Endothelial cell (in vitro differentiated cells): ENCODE data around the gene RALGPS1. TPM values are rescaled to one million over a fixed set of nuclear protein-coding genes. Genes with fewer than 3 reads are reported as not detected.

ENCODE experiments used
- DNase-seq: peaks from one replicate; pipeline ENCODE4 v3.0.0; 2021; ENCODE audit warnings: low spot score
- H3K27ac Mint-ChIP-seq: one replicate; pipeline ENCODE4 v1.8.0; 2021; ENCODE audit warnings: mixed read lengths, inconsistent platforms; ENCODE audit not compliant: unreplicated experiment
- H3K27me3 Mint-ChIP-seq: one replicate; pipeline ENCODE4 v1.8.0; 2021; ENCODE audit warnings: mild to moderate bottlenecking, moderate library complexity, mixed read lengths, inconsistent platforms; ENCODE audit not compliant: unreplicated experiment
- H3K36me3 Mint-ChIP-seq: one replicate; pipeline ENCODE4 v1.8.0; 2021; ENCODE audit warnings: mild to moderate bottlenecking, low read depth, mixed read lengths, inconsistent platforms; ENCODE audit not compliant: unreplicated experiment
- H3K4me1 Mint-ChIP-seq: one replicate; pipeline ENCODE4 v1.8.0; 2021; ENCODE audit warnings: mild to moderate bottlenecking, mixed read lengths, inconsistent platforms; ENCODE audit not compliant: unreplicated experiment
- H3K4me3 Mint-ChIP-seq: one replicate; pipeline ENCODE4 v1.8.0; 2021; ENCODE audit warnings: mild to moderate bottlenecking, mixed read lengths, inconsistent platforms; ENCODE audit not compliant: unreplicated experiment
- H3K9me3 Mint-ChIP-seq: one replicate; pipeline ENCODE4 v1.8.0; 2021; ENCODE audit warnings: mixed read lengths, inconsistent platforms; ENCODE audit not compliant: unreplicated experiment
- long read RNA-seq: library from polyadenylated mRNA; unstranded; transcript quantifications from one replicate; pipeline ENCODE4 v2.0.0, GENCODE V29; 2020; ENCODE audit not compliant: unreplicated experiment
- total RNA-seq: library from RNA; stranded (reverse); fragmentation: NEBNext Ultra II Directional; extraction: Animal tissue kit (Norgen Biotek cat#: 25700); gene quantifications from one replicate; pipeline ENCODE4 v1.2.1, GENCODE V29; 2021; ENCODE audit not compliant: unreplicated experiment
- TF ChIP-seq, protein P1 (sequence below): fragments of 200-600 bp; sonication (generic); IDR thresholded peaks from one replicate; pipeline ENCODE4 v1.5.0; 2021; ENCODE audit warnings: antibody characterized with exemption; ENCODE audit not compliant: unreplicated experiment

RALGPS1 gene, protein sequence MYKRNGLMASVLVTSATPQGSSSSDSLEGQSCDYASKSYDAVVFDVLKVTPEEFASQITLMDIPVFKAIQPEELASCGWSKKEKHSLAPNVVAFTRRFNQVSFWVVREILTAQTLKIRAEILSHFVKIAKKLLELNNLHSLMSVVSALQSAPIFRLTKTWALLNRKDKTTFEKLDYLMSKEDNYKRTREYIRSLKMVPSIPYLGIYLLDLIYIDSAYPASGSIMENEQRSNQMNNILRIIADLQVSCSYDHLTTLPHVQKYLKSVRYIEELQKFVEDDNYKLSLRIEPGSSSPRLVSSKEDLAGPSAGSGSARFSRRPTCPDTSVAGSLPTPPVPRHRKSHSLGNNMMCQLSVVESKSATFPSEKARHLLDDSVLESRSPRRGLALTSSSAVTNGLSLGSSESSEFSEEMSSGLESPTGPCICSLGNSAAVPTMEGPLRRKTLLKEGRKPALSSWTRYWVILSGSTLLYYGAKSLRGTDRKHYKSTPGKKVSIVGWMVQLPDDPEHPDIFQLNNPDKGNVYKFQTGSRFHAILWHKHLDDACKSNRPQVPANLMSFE
- 6.4 TPM for total RNA-seq
- long read RNA-seq, partial matches to known transcripts: 0 of 1 reads
- long read RNA-seq, other reads (novel, unspliced or antisense): 1 of 1 reads

DNA sequence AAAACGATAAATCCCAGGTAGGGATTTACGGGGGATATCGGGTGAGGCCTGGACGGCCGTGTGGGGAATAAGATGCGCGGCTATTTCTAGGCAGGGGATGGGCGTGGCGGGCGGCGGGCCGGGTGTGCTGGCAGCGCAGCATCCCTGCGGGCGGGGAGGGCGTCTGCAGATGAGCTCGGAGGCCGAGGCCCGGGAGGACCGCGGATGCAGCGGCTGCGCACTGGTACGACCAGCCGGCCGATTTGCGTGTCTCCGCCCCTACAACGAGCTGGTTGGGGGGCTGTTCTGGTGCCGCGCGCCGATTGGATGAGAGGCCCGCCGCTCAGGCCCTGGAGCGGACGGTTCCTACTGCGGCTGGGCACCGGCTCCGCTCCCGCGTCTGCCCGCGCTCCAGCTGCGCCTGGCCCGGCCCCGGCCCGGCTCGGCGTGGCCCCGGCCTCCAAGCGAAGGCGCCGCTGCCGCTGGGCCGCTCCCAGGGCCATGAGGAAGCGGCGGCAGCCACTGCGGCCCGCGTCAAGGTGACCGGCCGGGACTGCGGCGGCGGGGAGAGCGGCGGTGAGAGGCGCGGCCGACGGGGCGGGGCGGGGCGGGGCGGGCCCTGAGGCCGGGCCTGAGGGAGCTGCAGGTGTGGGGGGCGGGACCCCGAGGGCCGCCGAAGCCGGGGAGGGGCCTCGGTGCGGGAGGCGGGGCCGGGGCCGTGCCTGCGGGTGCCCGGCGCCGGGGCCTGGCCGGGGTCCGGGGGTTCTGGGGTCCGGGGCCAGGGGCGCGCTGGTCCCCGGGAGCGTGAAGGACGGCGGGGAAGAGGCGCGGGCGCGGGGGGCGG lies at the start of gene RALGPS1:
Gene RALGPS1 (plus strand): TSS at position 325 of the 823 bp plus-strand sequence. CDS start 47,508 bp downstream, outside the sequence.
- peak; percentile 94 for DNase-seq
- no peaks in the 10 kb centered on the region for H3K9me3 Mint-ChIP-seq
- peak within 1 kb of the TSS; percentile 90 for H3K4me3 Mint-ChIP-seq
- no peaks in the 10 kb centered on the region for H3K36me3 Mint-ChIP-seq
- peaks cover 8% of the 10 kb centered on the region for H3K27me3 Mint-ChIP-seq
- H3K27ac Mint-ChIP-seq: no peak within 1 kb of the TSS
- TF ChIP-seq, protein P1, sequence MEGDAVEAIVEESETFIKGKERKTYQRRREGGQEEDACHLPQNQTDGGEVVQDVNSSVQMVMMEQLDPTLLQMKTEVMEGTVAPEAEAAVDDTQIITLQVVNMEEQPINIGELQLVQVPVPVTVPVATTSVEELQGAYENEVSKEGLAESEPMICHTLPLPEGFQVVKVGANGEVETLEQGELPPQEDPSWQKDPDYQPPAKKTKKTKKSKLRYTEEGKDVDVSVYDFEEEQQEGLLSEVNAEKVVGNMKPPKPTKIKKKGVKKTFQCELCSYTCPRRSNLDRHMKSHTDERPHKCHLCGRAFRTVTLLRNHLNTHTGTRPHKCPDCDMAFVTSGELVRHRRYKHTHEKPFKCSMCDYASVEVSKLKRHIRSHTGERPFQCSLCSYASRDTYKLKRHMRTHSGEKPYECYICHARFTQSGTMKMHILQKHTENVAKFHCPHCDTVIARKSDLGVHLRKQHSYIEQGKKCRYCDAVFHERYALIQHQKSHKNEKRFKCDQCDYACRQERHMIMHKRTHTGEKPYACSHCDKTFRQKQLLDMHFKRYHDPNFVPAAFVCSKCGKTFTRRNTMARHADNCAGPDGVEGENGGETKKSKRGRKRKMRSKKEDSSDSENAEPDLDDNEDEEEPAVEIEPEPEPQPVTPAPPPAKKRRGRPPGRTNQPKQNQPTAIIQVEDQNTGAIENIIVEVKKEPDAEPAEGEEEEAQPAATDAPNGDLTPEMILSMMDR: no peak
- H3K4me1 Mint-ChIP-seq: peaks cover 7% of the 10 kb centered on the region

DNA sequence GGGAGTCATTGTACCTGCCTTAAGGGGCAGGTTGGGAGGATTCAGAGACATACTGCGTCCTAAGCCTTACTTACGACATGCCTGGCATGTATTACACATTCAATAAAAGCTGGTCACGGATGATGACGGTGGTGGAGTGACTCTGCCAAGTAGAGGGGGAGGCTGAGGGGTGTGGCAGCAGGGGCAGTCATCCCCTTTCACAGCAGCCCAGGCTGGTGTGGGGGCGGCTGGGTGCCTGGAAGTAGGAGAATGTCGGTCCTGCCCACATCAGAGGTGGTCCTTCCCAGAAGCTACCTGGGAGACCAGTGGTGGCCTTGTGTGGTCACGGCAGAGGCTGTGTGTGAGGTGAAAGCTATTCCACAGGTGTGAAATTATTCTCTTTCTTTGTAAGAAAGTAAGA lies 45.2 kb upstream of the RALGPS1 start:
- H3K36me3 Mint-ChIP-seq: peaks cover 14% of the 10 kb centered on the region
- no peak overlapping the region for H3K27ac Mint-ChIP-seq
- no peak for DNase-seq
- H3K27me3 Mint-ChIP-seq: no peaks in the 10 kb centered on the region
- TF ChIP-seq, protein P1: no peak
- H3K9me3 Mint-ChIP-seq: no peaks in the 10 kb centered on the region
- H3K4me1 Mint-ChIP-seq: peaks cover 32% of the 10 kb centered on the region
- no peak overlapping the region for H3K4me3 Mint-ChIP-seq

DNA sequence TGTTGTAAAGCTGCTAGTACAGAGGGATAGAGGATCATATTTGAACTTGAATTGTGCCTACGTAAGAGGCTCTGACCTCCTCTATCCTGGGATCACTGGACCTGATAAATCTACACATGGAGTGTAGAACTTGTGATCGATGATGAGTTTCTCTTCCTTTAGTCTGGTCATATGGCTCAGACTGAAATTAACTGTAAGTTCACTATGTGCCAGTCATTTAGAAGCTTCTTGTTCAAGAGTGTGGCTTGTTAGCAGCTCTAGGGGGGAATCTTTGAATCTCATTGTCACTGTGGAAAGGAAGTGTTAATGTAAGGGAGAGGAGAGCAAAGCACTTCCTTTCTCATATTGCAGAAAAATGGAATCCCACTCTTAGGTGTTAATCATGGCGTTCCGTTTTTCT lies 42.1 kb upstream of the RALGPS1 start:
- Mint-ChIP-seq H3K27me3 (no peaks in the 10 kb centered on the region), H3K4me1 (peaks cover 35% of the 10 kb centered on the region), H3K36me3 (peaks cover 5% of the 10 kb centered on the region), H3K27ac (peak overlapping the region; percentile 72), H3K4me3 (no peak overlapping the region), H3K9me3 (no peaks in the 10 kb centered on the region)
- DNase-seq: no peak
- TF ChIP-seq, protein P1: no peak

DNA sequence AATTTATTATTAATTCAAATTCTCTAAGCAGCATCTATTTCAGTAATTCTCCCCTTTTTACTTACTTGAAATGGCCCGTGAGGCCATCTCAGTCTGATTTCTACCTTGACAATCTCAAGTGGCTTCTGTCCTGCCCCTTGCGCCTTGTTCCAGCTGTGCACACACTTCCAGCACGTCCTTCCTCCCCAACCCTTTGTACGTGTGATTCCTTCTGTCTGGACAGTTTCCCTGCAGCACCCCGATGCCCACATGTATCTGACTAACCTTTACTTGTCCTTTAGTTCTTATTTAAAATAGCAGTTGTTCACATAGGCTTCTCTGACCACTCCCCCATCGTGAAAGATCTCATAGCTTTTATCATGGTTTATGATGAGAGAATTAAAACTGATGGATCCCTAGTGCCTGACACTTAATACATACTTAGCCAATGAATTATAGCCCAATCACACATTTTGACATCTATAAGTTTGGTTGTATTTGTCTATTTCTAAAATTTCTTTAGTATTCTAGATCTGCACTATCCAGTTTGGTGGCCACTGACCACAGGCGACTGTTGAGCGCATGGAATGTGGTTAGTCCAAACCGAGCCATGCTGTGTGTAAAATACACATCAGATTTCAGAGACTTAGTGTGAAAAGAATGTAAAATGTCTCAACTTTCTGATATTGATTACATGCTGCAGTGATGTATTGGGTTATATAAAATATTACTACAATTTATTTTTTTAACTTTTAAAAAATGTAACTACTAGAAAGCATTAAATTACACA lies 39.9 kb upstream of the RALGPS1 start:
- Mint-ChIP-seq H3K27me3 (no peaks in the 10 kb centered on the region), H3K36me3 (peaks cover 3% of the 10 kb centered on the region), H3K4me3 (no peak overlapping the region), H3K4me1 (peaks cover 22% of the 10 kb centered on the region), H3K27ac (no peak overlapping the region), H3K9me3 (no peaks in the 10 kb centered on the region)
- DNase-seq: no peak
- TF ChIP-seq, protein P1: no peak
